DOHH2 (cell line): ENCODE data around the gene PRIM1.
"Not testable (repeated sequence)": the region's sequence is repeated elsewhere in the genome, so short reads cannot be mapped to it uniquely, and the experiment has no call there.

Experiments used
- H3F3A ChIP-seq: fragments of 200-600 bp; sonication (generic), shearing (Covaris generic); 2 replicates; pipeline ENCODE4 v1.6.0; 2016; ENCODE audit warnings: antibody characterized with exemption, mild to moderate bottlenecking; ENCODE audit not compliant: control insufficient read depth, insufficient read depth
- H3K27ac ChIP-seq: fragments of 200-600 bp; sonication (generic); 2 replicates; pipeline ENCODE4 v1.5.1; 2014; ENCODE audit warnings: low read depth, mild to moderate bottlenecking, low read length, moderate library complexity
- H3K27me3 ChIP-seq: fragments of 200-600 bp; sonication (generic); 2 replicates; pipeline ENCODE4 v1.6.1; 2014; ENCODE audit warnings: mild to moderate bottlenecking, low read length, mixed read lengths; ENCODE audit not compliant: control insufficient read depth
- H3K36me3 ChIP-seq: fragments of 200-600 bp; sonication (generic); 2 replicates; pipeline ENCODE4 v1.6.1; 2014; ENCODE audit warnings: mild to moderate bottlenecking, low read length, moderate library complexity, mixed read lengths; ENCODE audit not compliant: control insufficient read depth
- H3K4me1 ChIP-seq: fragments of 200-600 bp; sonication (generic); 2 replicates; pipeline ENCODE4 v1.6.1; 2014; ENCODE audit warnings: mild to moderate bottlenecking, low read length, mixed read lengths; ENCODE audit not compliant: control insufficient read depth
- H3K4me2 ChIP-seq: fragments of 200-600 bp; sonication (generic); 2 replicates; pipeline ENCODE4 v1.6.0; 2014; ENCODE audit warnings: mild to moderate bottlenecking, low read length, moderate library complexity
- H3K4me3 ChIP-seq: fragments of 200-600 bp; sonication (generic); 2 replicates; pipeline ENCODE4 v1.5.1; 2014; ENCODE audit warnings: mild to moderate bottlenecking, low read length, mixed read lengths
- H3K79me2 ChIP-seq: fragments of 200-600 bp; sonication (generic); 2 replicates; pipeline ENCODE4 v1.6.1; 2014; ENCODE audit warnings: mild to moderate bottlenecking, low read length, mixed read lengths; ENCODE audit not compliant: control insufficient read depth
- H3K9me2 ChIP-seq: fragments of 200-600 bp; sonication (generic); replicated peaks from 2 replicates; pipeline ENCODE4 v1.6.1; 2014; ENCODE audit warnings: mild to moderate bottlenecking, low read length, mixed read lengths; ENCODE audit not compliant: control insufficient read depth
- H3K9me3 ChIP-seq: fragments of 200-600 bp; sonication (generic); 2 replicates; pipeline ENCODE4 v1.6.1; 2014; ENCODE audit warnings: antibody characterized with exemption, low read length, mixed read lengths; ENCODE audit not compliant: control insufficient read depth, insufficient read depth
- H4K20me1 ChIP-seq: fragments of 200-600 bp; sonication (generic); 2 replicates; pipeline ENCODE4 v1.6.0; 2014; ENCODE audit warnings: low read depth, mild to moderate bottlenecking, antibody characterized with exemption, low read length, moderate library complexity; ENCODE audit not compliant: control insufficient read depth, insufficient read depth
- EZH2phosphoT487 ChIP-seq: fragments of 200-600 bp; sonication (generic); IDR thresholded peaks from 2 replicates; pipeline ENCODE4 v1.6.1; 2017; ENCODE audit warnings: borderline replicate concordance, mild to moderate bottlenecking, antibody characterized with exemption, low read length, moderate library complexity, mixed read lengths
- TF ChIP-seq, protein P1 (sequence below): fragments of 200-600 bp; sonication (generic); IDR thresholded peaks from one replicate; pipeline ENCODE4 v1.5.1; 2014; ENCODE audit warnings: antibody characterized with exemption, mild to moderate bottlenecking, low read depth, low read length; ENCODE audit not compliant: poor library complexity, severe bottlenecking

Gene PRIM1

GRCh38 chr12:56714431-56714929, 37.6 kb downstream of the PRIM1 start:
- Histone ChIP-seq H3K4me1 (peaks cover 60% of the 10 kb centered on the region), H3F3A (peaks cover 56% of the 10 kb centered on the region), H3K9me2 (no peaks in the 10 kb centered on the region), H3K9me3 (no peaks in the 10 kb centered on the region), H3K4me3 (no peak overlapping the region), H3K27ac (no peak overlapping the region; the same call in 1 of the 2 replicates), H3K36me3 (peaks cover 79% of the 10 kb centered on the region), H3K4me2 (no peak overlapping the region), H4K20me1 (peaks cover 22% of the 10 kb centered on the region), H3K79me2 (peaks cover 48% of the 10 kb centered on the region), H3K27me3 (no peaks in the 10 kb centered on the region)
- TF ChIP-seq EZH2phosphoT487 = no peak
- TF ChIP-seq, protein P1, sequence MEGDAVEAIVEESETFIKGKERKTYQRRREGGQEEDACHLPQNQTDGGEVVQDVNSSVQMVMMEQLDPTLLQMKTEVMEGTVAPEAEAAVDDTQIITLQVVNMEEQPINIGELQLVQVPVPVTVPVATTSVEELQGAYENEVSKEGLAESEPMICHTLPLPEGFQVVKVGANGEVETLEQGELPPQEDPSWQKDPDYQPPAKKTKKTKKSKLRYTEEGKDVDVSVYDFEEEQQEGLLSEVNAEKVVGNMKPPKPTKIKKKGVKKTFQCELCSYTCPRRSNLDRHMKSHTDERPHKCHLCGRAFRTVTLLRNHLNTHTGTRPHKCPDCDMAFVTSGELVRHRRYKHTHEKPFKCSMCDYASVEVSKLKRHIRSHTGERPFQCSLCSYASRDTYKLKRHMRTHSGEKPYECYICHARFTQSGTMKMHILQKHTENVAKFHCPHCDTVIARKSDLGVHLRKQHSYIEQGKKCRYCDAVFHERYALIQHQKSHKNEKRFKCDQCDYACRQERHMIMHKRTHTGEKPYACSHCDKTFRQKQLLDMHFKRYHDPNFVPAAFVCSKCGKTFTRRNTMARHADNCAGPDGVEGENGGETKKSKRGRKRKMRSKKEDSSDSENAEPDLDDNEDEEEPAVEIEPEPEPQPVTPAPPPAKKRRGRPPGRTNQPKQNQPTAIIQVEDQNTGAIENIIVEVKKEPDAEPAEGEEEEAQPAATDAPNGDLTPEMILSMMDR = no peak

GRCh38 chr12:56713345-56713744, 38.8 kb downstream of the PRIM1 start:
- no peak overlapping the region for H3K4me2 ChIP-seq
- peaks cover 56% of the 10 kb centered on the region for H3F3A ChIP-seq
- H3K36me3 ChIP-seq = peaks cover 68% of the 10 kb centered on the region

DNA sequence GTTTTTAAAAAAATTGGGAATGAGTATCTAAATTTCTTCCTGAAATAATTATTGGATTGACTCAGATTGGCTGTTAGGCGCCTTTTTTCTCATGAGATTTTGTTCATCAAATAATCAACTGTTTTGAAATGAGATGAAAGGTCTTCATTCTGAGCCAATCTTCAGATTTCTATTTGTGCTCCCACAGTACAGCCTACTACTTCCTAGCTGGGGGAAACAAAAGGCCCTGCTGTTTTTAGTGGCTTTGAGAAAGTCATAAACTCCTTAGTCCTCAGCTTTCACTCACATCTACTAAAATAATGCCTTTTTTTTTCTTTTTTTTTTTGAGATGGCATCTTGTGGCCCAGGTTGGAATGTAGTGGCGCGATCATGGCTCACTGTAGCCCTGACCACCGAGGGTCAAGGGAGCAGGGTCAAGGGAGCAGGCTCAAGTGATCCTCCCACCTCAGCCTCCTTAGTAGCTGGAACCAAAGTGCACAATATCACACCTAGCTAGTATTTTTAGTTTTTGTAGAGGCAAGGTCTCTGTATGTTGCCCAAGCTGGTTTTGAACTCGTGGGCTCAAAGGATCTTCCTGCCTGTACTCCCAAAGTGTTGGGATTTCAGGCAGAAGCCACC, 42.3 kb downstream of the PRIM1 start:
- H3K4me1 ChIP-seq = peaks cover 26% of the 10 kb centered on the region
- TF ChIP-seq, protein P1 = no peak
- TF ChIP-seq EZH2phosphoT487 = no peak
- no peaks in the 10 kb centered on the region for H3K9me3 ChIP-seq
- H3K9me2 ChIP-seq = no peaks in the 10 kb centered on the region
- H3K4me2 ChIP-seq = no peak overlapping the region
- H3K4me3 ChIP-seq = no peak overlapping the region
- peaks cover 51% of the 10 kb centered on the region for H3F3A ChIP-seq
- no peak overlapping the region for H3K27ac ChIP-seq
- peaks cover 38% of the 10 kb centered on the region for H3K36me3 ChIP-seq
- H3K79me2 ChIP-seq = peaks cover 5% of the 10 kb centered on the region
- peaks cover 10% of the 10 kb centered on the region for H4K20me1 ChIP-seq
- no peaks in the 10 kb centered on the region for H3K27me3 ChIP-seq

More at GRCh38 chr12:56713345-56713744, 38.8 kb downstream of the PRIM1 start:
- H3K4me1 ChIP-seq = peaks cover 48% of the 10 kb centered on the region
- no peak overlapping the region for H3K4me3 ChIP-seq
- H3K27ac ChIP-seq = no peak overlapping the region
- H4K20me1 ChIP-seq = peaks cover 12% of the 10 kb centered on the region
- no peaks in the 10 kb centered on the region for H3K9me2 ChIP-seq
- H3K79me2 ChIP-seq = peaks cover 37% of the 10 kb centered on the region
- no peak for TF ChIP-seq EZH2phosphoT487
- TF ChIP-seq, protein P1 = no peak
- no peaks in the 10 kb centered on the region for H3K9me3 ChIP-seq
- H3K27me3 ChIP-seq = no peaks in the 10 kb centered on the region

DNA sequence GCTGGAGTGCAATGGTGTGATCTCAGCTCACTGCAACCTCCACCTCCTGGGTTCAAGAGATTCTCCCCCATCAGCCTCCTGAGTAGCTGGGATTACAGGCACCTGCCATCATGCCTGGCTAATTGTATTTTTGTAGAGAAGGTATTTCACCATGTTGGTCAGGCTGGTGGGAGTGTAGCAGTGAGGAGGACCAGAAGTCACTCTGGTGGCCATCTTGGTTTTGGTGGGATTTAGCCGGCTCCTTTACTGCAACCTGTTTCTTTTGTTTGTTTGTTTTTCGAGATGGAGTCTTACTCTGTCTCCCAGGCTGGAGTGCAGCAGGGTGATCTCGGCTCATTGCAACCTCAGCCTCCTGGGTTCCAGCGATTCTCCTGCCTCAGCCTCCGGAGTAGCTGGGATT, 47.6 kb downstream of the PRIM1 start:
- H3K79me2 ChIP-seq, H3K9me3 ChIP-seq, H3K4me2 ChIP-seq, H3F3A ChIP-seq, H3K27me3 ChIP-seq, H3K36me3 ChIP-seq, H3K4me3 ChIP-seq, H4K20me1 ChIP-seq, H3K9me2 ChIP-seq, H3K27ac ChIP-seq: not testable (repeated sequence)
- H3K4me1 ChIP-seq = peaks cover 21% of the 10 kb centered on the region
